K562 (cell line): ENCODE results near the gene FOCAD. TPM values are rescaled to one million over a fixed set of nuclear protein-coding genes. Genes with fewer than 3 reads are reported as not detected.

Source experiments
- EP400 ChIP-seq: fragments of 450-650 bp; IDR thresholded peaks from 2 replicates; pipeline ENCODE4 v1.6.1; 2017; ENCODE audit warnings: antibody characterized with exemption, mild to moderate bottlenecking, moderate library complexity
- JUNB ChIP-seq: fragments of 450-650 bp; formaldehyde crosslinking; conservative IDR thresholded peaks from 2 replicates; pipeline ENCODE4 v1.4.0; 2020; ENCODE audit warnings: mild to moderate bottlenecking
- KLF10 ChIP-seq: fragments of 250-450 bp; sonication (Bioruptor Pico); IDR thresholded peaks from 2 replicates; pipeline ENCODE4 v1.6.1; 2021; ENCODE audit warnings: matching md5 sums
- ZNF146 ChIP-seq: IDR thresholded peaks from one replicate; pipeline ENCODE4 v1.6.1; 2018; ENCODE audit warnings: missing compliant biosample characterization; ENCODE audit not compliant: unreplicated experiment
- ZNF212 ChIP-seq: fragments of 450-650 bp; formaldehyde crosslinking; IDR thresholded peaks from 2 replicates; pipeline ENCODE4 v1.4.0; 2020; ENCODE audit warnings: mild to moderate bottlenecking
- polyA plus RNA-seq, 8 experiments: library from polyadenylated mRNA; depleted of rRNA in 4 of 8; stranded (reverse) in 5 of 8; unstranded in 3 of 8; fragments of >200 nt; fragmentation: Nextera tagmentation in 2 of 8; fragmentation: Illumina TruSeq in 1 of 8; extraction: Ambion mirVana in 2 of 8; extraction: Trizol in 1 of 8; gene quantifications; 2 replicates each; pipeline versions ENCODE4 v1.2.1 to v1.2.3, GENCODE V29; 2011 to 2014; ENCODE audit warnings: inconsistent platforms in 1 of 8, missing spikeins in 1 of 8
- total RNA-seq, 7 experiments: library from RNA; depleted of rRNA in 6 of 7; stranded (reverse); fragments of >200 nt in 6 of 7; fragmentation: Illumina TruSeq in 2 of 7; extraction: Trizol in 2 of 7; gene quantifications; 2 replicates each; pipeline versions ENCODE4 v1.2.1 to v1.2.3, GENCODE V29; 2011 to 2021; ENCODE audit warnings: low replicate concordance in 1 of 7
- TF ChIP-seq, protein P1 (sequence below): fragments of 450-650 bp; IDR thresholded peaks from 2 replicates; pipeline ENCODE4 v1.6.1; 2016; ENCODE audit warnings: mild to moderate bottlenecking, moderate library complexity
- TF ChIP-seq, protein P2 (sequence below): fragments of 200-800 bp; sonication (Bioruptor generic); IDR thresholded peaks from 2 replicates; pipeline ENCODE4 v1.6.1; 2017; ENCODE audit warnings: missing genetic modification characterization, missing compliant biosample characterization
- TF ChIP-seq, protein P3 (sequence below), 2 experiments: fragments of 450-650 bp; conservative IDR thresholded peaks; 2 replicates each; pipeline ENCODE4 v1.6.1; 2017; ENCODE audit warnings: mild to moderate bottlenecking in 2 of 2, moderate library complexity in 2 of 2

Gene FOCAD
- total and polyA plus RNA-seq, 9 of the 15 experiments (the other 6 are each of a cell fraction or from before 2014, with no cell fraction given) = 0.13 to 2.4 (median 1.6) TPM

DNA sequence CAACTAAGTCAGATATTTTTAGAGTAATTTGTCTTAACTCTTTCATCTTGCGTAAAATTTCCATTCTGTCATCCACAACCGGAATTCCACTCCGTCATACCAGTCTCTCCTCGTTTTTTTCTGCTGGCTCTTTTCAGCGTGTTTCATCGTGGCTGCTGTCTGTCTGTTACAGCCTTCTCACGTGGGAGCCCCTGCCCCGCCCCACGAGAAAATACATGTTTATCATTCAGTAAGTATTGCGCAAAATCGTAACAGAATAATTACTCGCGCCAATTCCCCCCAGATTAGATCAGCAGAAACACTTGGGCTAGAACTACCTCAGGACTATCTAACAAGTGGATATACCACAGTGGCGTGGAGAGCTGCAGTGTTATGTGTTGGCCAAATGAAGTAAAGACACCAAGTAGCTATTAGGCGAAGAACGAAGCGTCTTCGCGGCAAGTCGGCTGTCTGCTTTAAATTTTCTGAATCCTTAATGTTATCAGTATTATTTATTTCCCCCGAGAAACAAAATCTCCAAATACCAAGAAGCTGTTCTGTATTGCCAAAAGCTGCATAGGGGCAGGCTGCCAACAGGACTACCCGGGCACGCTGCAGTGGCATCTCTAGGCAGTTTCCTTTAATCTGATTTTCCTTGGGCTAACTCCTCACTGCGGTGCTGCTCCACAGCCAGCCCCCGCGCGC is 566 bp upstream of the FOCAD start (continued):
- TF ChIP-seq, protein P1, sequence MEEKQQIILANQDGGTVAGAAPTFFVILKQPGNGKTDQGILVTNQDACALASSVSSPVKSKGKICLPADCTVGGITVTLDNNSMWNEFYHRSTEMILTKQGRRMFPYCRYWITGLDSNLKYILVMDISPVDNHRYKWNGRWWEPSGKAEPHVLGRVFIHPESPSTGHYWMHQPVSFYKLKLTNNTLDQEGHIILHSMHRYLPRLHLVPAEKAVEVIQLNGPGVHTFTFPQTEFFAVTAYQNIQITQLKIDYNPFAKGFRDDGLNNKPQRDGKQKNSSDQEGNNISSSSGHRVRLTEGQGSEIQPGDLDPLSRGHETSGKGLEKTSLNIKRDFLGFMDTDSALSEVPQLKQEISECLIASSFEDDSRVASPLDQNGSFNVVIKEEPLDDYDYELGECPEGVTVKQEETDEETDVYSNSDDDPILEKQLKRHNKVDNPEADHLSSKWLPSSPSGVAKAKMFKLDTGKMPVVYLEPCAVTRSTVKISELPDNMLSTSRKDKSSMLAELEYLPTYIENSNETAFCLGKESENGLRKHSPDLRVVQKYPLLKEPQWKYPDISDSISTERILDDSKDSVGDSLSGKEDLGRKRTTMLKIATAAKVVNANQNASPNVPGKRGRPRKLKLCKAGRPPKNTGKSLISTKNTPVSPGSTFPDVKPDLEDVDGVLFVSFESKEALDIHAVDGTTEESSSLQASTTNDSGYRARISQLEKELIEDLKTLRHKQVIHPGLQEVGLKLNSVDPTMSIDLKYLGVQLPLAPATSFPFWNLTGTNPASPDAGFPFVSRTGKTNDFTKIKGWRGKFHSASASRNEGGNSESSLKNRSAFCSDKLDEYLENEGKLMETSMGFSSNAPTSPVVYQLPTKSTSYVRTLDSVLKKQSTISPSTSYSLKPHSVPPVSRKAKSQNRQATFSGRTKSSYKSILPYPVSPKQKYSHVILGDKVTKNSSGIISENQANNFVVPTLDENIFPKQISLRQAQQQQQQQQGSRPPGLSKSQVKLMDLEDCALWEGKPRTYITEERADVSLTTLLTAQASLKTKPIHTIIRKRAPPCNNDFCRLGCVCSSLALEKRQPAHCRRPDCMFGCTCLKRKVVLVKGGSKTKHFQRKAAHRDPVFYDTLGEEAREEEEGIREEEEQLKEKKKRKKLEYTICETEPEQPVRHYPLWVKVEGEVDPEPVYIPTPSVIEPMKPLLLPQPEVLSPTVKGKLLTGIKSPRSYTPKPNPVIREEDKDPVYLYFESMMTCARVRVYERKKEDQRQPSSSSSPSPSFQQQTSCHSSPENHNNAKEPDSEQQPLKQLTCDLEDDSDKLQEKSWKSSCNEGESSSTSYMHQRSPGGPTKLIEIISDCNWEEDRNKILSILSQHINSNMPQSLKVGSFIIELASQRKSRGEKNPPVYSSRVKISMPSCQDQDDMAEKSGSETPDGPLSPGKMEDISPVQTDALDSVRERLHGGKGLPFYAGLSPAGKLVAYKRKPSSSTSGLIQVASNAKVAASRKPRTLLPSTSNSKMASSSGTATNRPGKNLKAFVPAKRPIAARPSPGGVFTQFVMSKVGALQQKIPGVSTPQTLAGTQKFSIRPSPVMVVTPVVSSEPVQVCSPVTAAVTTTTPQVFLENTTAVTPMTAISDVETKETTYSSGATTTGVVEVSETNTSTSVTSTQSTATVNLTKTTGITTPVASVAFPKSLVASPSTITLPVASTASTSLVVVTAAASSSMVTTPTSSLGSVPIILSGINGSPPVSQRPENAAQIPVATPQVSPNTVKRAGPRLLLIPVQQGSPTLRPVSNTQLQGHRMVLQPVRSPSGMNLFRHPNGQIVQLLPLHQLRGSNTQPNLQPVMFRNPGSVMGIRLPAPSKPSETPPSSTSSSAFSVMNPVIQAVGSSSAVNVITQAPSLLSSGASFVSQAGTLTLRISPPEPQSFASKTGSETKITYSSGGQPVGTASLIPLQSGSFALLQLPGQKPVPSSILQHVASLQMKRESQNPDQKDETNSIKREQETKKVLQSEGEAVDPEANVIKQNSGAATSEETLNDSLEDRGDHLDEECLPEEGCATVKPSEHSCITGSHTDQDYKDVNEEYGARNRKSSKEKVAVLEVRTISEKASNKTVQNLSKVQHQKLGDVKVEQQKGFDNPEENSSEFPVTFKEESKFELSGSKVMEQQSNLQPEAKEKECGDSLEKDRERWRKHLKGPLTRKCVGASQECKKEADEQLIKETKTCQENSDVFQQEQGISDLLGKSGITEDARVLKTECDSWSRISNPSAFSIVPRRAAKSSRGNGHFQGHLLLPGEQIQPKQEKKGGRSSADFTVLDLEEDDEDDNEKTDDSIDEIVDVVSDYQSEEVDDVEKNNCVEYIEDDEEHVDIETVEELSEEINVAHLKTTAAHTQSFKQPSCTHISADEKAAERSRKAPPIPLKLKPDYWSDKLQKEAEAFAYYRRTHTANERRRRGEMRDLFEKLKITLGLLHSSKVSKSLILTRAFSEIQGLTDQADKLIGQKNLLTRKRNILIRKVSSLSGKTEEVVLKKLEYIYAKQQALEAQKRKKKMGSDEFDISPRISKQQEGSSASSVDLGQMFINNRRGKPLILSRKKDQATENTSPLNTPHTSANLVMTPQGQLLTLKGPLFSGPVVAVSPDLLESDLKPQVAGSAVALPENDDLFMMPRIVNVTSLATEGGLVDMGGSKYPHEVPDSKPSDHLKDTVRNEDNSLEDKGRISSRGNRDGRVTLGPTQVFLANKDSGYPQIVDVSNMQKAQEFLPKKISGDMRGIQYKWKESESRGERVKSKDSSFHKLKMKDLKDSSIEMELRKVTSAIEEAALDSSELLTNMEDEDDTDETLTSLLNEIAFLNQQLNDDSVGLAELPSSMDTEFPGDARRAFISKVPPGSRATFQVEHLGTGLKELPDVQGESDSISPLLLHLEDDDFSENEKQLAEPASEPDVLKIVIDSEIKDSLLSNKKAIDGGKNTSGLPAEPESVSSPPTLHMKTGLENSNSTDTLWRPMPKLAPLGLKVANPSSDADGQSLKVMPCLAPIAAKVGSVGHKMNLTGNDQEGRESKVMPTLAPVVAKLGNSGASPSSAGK = peak; percentile 60
- TF ChIP-seq ZNF212 (CRISPR knock-in tag) (no peak), KLF10 (CRISPR knock-in tag) (no peak), JUNB (CRISPR knock-in tag) (no peak), ZNF146 (CRISPR knock-in tag) (no peak), EP400 (0 out of 2 replicates have a peak, but pooled peaks have one; percentile 19)
- TF ChIP-seq, protein P2, sequence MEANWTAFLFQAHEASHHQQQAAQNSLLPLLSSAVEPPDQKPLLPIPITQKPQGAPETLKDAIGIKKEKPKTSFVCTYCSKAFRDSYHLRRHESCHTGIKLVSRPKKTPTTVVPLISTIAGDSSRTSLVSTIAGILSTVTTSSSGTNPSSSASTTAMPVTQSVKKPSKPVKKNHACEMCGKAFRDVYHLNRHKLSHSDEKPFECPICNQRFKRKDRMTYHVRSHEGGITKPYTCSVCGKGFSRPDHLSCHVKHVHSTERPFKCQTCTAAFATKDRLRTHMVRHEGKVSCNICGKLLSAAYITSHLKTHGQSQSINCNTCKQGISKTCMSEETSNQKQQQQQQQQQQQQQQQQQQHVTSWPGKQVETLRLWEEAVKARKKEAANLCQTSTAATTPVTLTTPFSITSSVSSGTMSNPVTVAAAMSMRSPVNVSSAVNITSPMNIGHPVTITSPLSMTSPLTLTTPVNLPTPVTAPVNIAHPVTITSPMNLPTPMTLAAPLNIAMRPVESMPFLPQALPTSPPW (CRISPR knock-in tag) = peak; percentile 85; the same call in 1 of the 2 replicates
- TF ChIP-seq, protein P3, sequence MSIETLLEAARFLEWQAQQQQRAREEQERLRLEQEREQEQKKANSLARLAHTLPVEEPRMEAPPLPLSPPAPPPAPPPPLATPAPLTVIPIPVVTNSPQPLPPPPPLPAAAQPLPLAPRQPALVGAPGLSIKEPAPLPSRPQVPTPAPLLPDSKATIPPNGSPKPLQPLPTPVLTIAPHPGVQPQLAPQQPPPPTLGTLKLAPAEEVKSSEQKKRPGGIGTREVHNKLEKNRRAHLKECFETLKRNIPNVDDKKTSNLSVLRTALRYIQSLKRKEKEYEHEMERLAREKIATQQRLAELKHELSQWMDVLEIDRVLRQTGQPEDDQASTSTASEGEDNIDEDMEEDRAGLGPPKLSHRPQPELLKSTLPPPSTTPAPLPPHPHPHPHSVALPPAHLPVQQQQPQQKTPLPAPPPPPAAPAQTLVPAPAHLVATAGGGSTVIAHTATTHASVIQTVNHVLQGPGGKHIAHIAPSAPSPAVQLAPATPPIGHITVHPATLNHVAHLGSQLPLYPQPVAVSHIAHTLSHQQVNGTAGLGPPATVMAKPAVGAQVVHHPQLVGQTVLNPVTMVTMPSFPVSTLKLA (conservative IDR thresholded peaks at IDR 0.05) = peak in 1 of 2 experiments; percentile 38; a peak in 1 of 4 replicates
- TF ChIP-seq, all 486 proteins: peak for 10
